ENCODE data around the gene AK1. TPM values are rescaled to one million over a fixed set of nuclear protein-coding genes. Genes with fewer than 3 reads are reported as not detected.

AK1 gene
- total RNA-seq, 1 experiment from 2014 or later, result 61.1 TPM

GRCh38 chr9:127856729-127857116 lies 20.8 kb downstream of the AK1 start:
- ChIA-PET CTCF (no interaction called here), RAD21 (ENCODE audit: low non-redundant PET in 1 of 2, low total read pairs in 2 of 2, uncharacterized antibody in 2 of 2, unreplicated experiment in 2 of 2) (no interaction called here), POLR2A (no interaction called here)
- Histone ChIP-seq H3K9ac (ENCODE audit: low read length) (no peak overlapping the region), H3K4me3 (replicated peaks in 1 of 2; ENCODE audit: low read depth in 1 of 2, low read length in 2 of 2) (no peak overlapping the region), H3K9me3 (ENCODE audit: control insufficient read depth in 1 of 2, insufficient read depth in 1 of 2, low read depth in 1 of 2, low read length in 2 of 2) (no peaks in the 10 kb centered on the region), H2AFZ (ENCODE audit: low read depth, low read length, poor library complexity, severe bottlenecking) (no peak overlapping the region), H3K4me2 (ENCODE audit: low read length) (no peak overlapping the region), H4K20me1 (ENCODE audit: insufficient read depth) (no peaks in the 10 kb centered on the region), H3K27ac (ENCODE audit: low read depth, low read length) (no peak overlapping the region), H3K27me3 (ENCODE audit: insufficient read depth, low read length) (no peaks in the 10 kb centered on the region), H3K36me3 (ENCODE audit: control insufficient read depth in 1 of 2, insufficient read depth in 2 of 2, low read length in 2 of 2) (no peaks in the 10 kb centered on the region), H3K79me2 (ENCODE audit: insufficient read depth, low read length) (no peaks in the 10 kb centered on the region), H3K4me1 (ENCODE audit: control insufficient read depth in 1 of 2, insufficient read depth in 2 of 2, low read length in 2 of 2) (no peaks in the 10 kb centered on the region), H3K9me2 (ENCODE audit: insufficient read depth) (no peaks in the 10 kb centered on the region)
- BruUV-seq (replicated peaks), result no TSS peak
- TF ChIP-seq CBX3 (IDR thresholded peaks at IDR 0.05; ENCODE audit: low read depth), result no peak
- TF ChIP-seq RAD21 (IDR thresholded peaks at IDR 0.05; ENCODE audit: low read depth), result no peak
- TF ChIP-seq TCF7L2 (IDR thresholded peaks at IDR 0.05; ENCODE audit: borderline replicate concordance, extremely low read depth, insufficient read depth, insufficient read length), result no peak
- no peak for TF ChIP-seq EZH2phosphoT487 (IDR thresholded peaks at IDR 0.05; ENCODE audit: borderline replicate concordance)
- TF ChIP-seq YY1 (IDR thresholded peaks at IDR 0.05; ENCODE audit: extremely low read depth, insufficient replicate concordance, low read depth, low read length), result no peak
- TF ChIP-seq EGR1 (IDR thresholded peaks at IDR 0.05; ENCODE audit: low read depth), result no peak
- DNase-seq (ENCODE audit: low read depth, low spot score) (no peak), ATAC-seq (no peak)
- intact Hi-C loops (cut with micrococcal nuclease), result no loop called here

GRCh38 chr9:127856094-127856728 lies 21.3 kb downstream of the AK1 start:
- intact Hi-C loops (cut with micrococcal nuclease), result no loop called here
- Histone ChIP-seq H3K9me3 (ENCODE audit: control insufficient read depth in 1 of 2, insufficient read depth in 1 of 2, low read depth in 1 of 2, low read length in 2 of 2) (no peaks in the 10 kb centered on the region), H2AFZ (ENCODE audit: low read depth, low read length, poor library complexity, severe bottlenecking) (no peak overlapping the region), H3K36me3 (ENCODE audit: control insufficient read depth in 1 of 2, insufficient read depth in 2 of 2, low read length in 2 of 2) (no peaks in the 10 kb centered on the region), H3K9ac (ENCODE audit: low read length) (no peak overlapping the region), H3K4me1 (ENCODE audit: control insufficient read depth in 1 of 2, insufficient read depth in 2 of 2, low read length in 2 of 2) (no peaks in the 10 kb centered on the region), H3K27me3 (ENCODE audit: insufficient read depth, low read length) (no peaks in the 10 kb centered on the region), H3K4me2 (ENCODE audit: low read length) (no peak overlapping the region), H4K20me1 (ENCODE audit: insufficient read depth) (no peaks in the 10 kb centered on the region), H3K4me3 (replicated peaks in 1 of 2; ENCODE audit: low read depth in 1 of 2, low read length in 2 of 2) (no peak overlapping the region), H3K79me2 (ENCODE audit: insufficient read depth, low read length) (no peaks in the 10 kb centered on the region), H3K27ac (ENCODE audit: low read depth, low read length) (no peak overlapping the region), H3K9me2 (ENCODE audit: insufficient read depth) (no peaks in the 10 kb centered on the region)
- ChIA-PET POLR2A (no interaction called here), CTCF (interaction anchor here (1.6 kb wide), 1 partner anchor 13 kb away, joined by 4 read pairs; no protein-coding TSS in a partner anchor), RAD21 (ENCODE audit: low non-redundant PET in 1 of 2, low total read pairs in 2 of 2, uncharacterized antibody in 2 of 2, unreplicated experiment in 2 of 2) (no interaction called here)
- no peak for TF ChIP-seq YY1 (IDR thresholded peaks at IDR 0.05; ENCODE audit: extremely low read depth, insufficient replicate concordance, low read depth, low read length)
- no peak for DNase-seq (ENCODE audit: low read depth, low spot score)
- no peak for ATAC-seq
- no TSS peak for BruUV-seq (replicated peaks)
